ENCODE results near the gene TP63. TPM values are rescaled to one million over a fixed set of nuclear protein-coding genes. Genes with fewer than 3 reads are reported as not detected.

TP63 gene
- total and polyA plus RNA-seq, 12 donors: 0.11 to 0.84 (median 0.16) TPM; not detected in 1

DNA sequence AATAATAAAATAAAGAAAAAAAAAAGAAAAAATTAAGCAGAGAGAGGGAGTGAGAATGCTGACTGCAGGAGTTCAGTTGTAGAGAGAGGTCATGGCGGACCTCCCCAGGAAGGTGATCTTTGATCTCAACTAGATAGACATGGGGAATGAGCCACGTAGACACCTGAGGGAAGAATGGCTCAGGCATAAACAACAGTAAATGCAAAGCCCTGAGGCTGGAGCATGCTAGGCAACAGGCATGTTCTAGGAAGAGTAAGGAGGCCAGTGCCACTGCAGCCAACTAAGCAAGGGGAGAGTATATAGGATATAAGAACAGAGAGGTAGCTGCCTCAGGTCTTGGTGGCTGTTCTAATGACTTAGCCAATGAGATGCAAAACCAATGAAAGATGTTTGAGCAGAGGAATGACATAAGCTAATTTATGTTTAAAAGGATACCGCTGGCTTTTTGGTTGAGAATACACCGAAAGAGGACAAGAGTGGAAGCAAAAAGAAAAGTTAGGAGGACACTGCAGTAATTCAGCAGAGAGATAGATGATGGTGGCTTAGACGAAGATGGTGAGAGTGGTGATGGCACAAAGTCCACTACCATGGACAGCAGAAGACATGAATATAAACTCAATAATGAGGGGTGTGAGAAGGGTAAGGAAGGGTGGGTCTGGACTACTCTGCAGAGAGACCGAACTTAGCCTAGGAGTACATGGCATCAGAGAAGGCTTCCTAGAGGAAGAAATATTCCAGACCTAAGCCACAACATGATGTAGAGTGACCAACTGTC is 314.9 kb downstream of the TP63 start:
- Histone ChIP-seq H3K9me3 (replicated peaks in 1 of 3) (no peaks in the 10 kb centered on the region), H3K27me3 (no peaks in the 10 kb centered on the region), H3K27ac (no peak overlapping the region), H3K36me3 (replicated peaks in 1 of 2) (no peaks in the 10 kb centered on the region), H3K4me1 (replicated peaks in 1 of 2) (no peaks in the 10 kb centered on the region), H3K4me3 (no peak overlapping the region)
- WGBS, 4 donors: 94 to 95% (median 95%) methylated on average over 6 of the region's 6 CpGs
- TF ChIP-seq POLR2A (IDR thresholded peaks at IDR 0.05): no peak
- TF ChIP-seq, protein P1, sequence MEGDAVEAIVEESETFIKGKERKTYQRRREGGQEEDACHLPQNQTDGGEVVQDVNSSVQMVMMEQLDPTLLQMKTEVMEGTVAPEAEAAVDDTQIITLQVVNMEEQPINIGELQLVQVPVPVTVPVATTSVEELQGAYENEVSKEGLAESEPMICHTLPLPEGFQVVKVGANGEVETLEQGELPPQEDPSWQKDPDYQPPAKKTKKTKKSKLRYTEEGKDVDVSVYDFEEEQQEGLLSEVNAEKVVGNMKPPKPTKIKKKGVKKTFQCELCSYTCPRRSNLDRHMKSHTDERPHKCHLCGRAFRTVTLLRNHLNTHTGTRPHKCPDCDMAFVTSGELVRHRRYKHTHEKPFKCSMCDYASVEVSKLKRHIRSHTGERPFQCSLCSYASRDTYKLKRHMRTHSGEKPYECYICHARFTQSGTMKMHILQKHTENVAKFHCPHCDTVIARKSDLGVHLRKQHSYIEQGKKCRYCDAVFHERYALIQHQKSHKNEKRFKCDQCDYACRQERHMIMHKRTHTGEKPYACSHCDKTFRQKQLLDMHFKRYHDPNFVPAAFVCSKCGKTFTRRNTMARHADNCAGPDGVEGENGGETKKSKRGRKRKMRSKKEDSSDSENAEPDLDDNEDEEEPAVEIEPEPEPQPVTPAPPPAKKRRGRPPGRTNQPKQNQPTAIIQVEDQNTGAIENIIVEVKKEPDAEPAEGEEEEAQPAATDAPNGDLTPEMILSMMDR (IDR thresholded peaks at IDR 0.05): no peak
- no peak for DNase-seq
- intact Hi-C loops (cut with DNase I): loop anchor here in 1 of 2 donors (10.0 kb wide), 1 partner anchor 671 kb away; no protein-coding TSS in a partner anchor

MicroRNA genes within 50 kb of the gene (microRNA counts, 767-probe panel; counts per million panel counts)
- 0 counts per million in 2 donors for microRNA hsa-miR-944

Small RNAs within 50 kb of the gene (microRNA-seq; reads per million reads assigned to microRNA genes)
- gene MIR944: 0 to 1.5 (median 0.89) reads per million in 3 donors

Small RNAs within 50 kb of the gene (small RNA-seq; reads per million reads assigned to genes)
- gene AC078809.1 (0 reads per million in 2 donors), gene MIR944 (0.08 to 0.12 reads per million in 2 donors)

All from adrenal gland (tissue), 12 donors.